PC-9 (cell line): ENCODE results near the gene LRRC7.

Experiments used
- CTCF ChIP-seq: fragments of 200-600 bp; sonication (generic); conservative IDR thresholded peaks from 2 replicates; pipeline ENCODE4 v1.6.1; 2017; ENCODE audit warnings: mixed run types, antibody characterized with exemption, mild to moderate bottlenecking, moderate library complexity
- EZH2 ChIP-seq: fragments of 200-600 bp; sonication (generic); IDR thresholded peaks from 2 replicates; pipeline ENCODE4 v1.8.0; 2017; ENCODE audit warnings: antibody characterized with exemption, low read depth

GRCh38 chr1:69710484-69711189 is 142.9 kb downstream of the LRRC7 start:
- TF ChIP-seq CTCF: no peak
- no peak for TF ChIP-seq EZH2
